Body of pancreas (tissue), 4 donors: ENCODE results near the gene S1PR2. TPM values are rescaled to one million over a fixed set of nuclear protein-coding genes. Genes with fewer than 3 reads are reported as not detected.
A peak's percentile ranks its signal among the peaks of the same experiment; 100 is the strongest.

ENCODE experiments used
- ATAC-seq: fragments of 150-250 bp; one replicate; pipeline ENCODE4 v1.9.1; 2016
- DNase-seq, 4 donors: peaks; one replicate each; pipeline ENCODE4 v3.0.0-alpha.2; 2019
- H3K27ac ChIP-seq, 4 donors: fragments of 200-600 bp; sonication (generic); 1 replicate in 3 of 4; 2 replicates in 1 of 4; pipeline versions ENCODE4 v1.5.1 to v1.6.1; 2016 to 2019; ENCODE audit warnings: mild to moderate bottlenecking in 1 of 4, mixed read lengths in 1 of 4, moderate library complexity in 1 of 4
- H3K27me3 ChIP-seq, 2 donors: fragments of 200-600 bp; sonication (generic); one replicate each; pipeline ENCODE4 v1.6.0; 2016; ENCODE audit warnings: mild to moderate bottlenecking in 1 of 2
- H3K36me3 ChIP-seq, 2 donors: fragments of 200-600 bp; sonication (generic); replicated peaks in 1 of 2; 2 replicates each; pipeline ENCODE4 v1.5.1; 2016; ENCODE audit warnings: low read depth in 2 of 2; ENCODE audit not compliant: insufficient read depth in 1 of 2
- H3K4me1 ChIP-seq: fragments of 200-600 bp; sonication (generic); one replicate; pipeline ENCODE4 v1.6.0; 2016
- H3K4me3 ChIP-seq, 2 donors: fragments of 200-600 bp; sonication (generic); 1 replicate in 1 of 2; 2 replicates in 1 of 2; pipeline ENCODE4 v1.5.1; 2016 to 2019
- H3K9me3 ChIP-seq, 3 donors: fragments of 200-600 bp; sonication (generic); 1 replicate in 2 of 3; 2 replicates in 1 of 3; pipeline ENCODE4 v1.5.1; 2016
- CTCF ChIP-seq, 7 experiments: fragments of 450-650 bp in 4 of 7; fragments of 200-600 bp in 3 of 7; sonication (generic) in 3 of 7; IDR thresholded peaks; one replicate each; pipeline ENCODE4 v1.5.1; 2016 to 2019; ENCODE audit warnings: antibody characterized with exemption in 7 of 7
- POLR2A ChIP-seq, 3 donors: fragments of 450-650 bp; IDR thresholded peaks; one replicate each; pipeline ENCODE4 v1.6.1; 2016; ENCODE audit warnings: antibody characterized with exemption in 3 of 3, mild to moderate bottlenecking in 2 of 3
- WGBS, 2 donors: methylation state at CpG; one replicate each; pipeline ENCODE4 v1.1.5; 2017; 5-methylcytosine and 5-hydroxymethylcytosine counted together
- intact Hi-C: fragments of 100-400 bp; cut with DNase I; formaldehyde crosslinking; loops from one replicate; pipeline ENCODE4 v1.15.1; 2023
- total RNA-seq, 2 donors: library from RNA; depleted of rRNA; stranded (reverse); fragments of >200 nt; gene quantifications; one replicate each; pipeline ENCODE4 v1.1.0, GENCODE V29; 2016

S1PR2 gene
- total RNA-seq, 2 donors from 2014 or later = 2.6 to 3.6 TPM

- H3K9me3 ChIP-seq = no peaks in the 10 kb centered on the region
- ATAC-seq (no peak), DNase-seq (no peak)
- peaks cover 20% of the 10 kb centered on the region for H3K4me1 ChIP-seq
- no peak for TF ChIP-seq POLR2A (IDR thresholded peaks at IDR 0.05)
- TF ChIP-seq CTCF (IDR thresholded peaks at IDR 0.05) = no peak
- intact Hi-C loops = loop anchor here (5.0 kb wide), 1 partner anchor 137 kb away; no protein-coding TSS in a partner anchor
- peaks cover 0 to 12% of the 10 kb centered on the region in 2 donors for H3K36me3 ChIP-seq
- H3K4me3 ChIP-seq = no peak overlapping the region
- no peaks in the 10 kb centered on the region for H3K27me3 ChIP-seq
- WGBS, 2 donors = 76 to 93% methylated on average over 2 of the region's 2 CpGs
- H3K27ac ChIP-seq = no peak overlapping the region
These were observed 24.2 kb upstream of the S1PR2 start for GRCh38 chr19:10255358-10255757.

- Histone ChIP-seq H3K36me3 (peaks cover 0 to 12% of the 10 kb centered on the region in 2 donors), H3K27me3 (no peaks in the 10 kb centered on the region), H3K27ac (no peak overlapping the region), H3K4me1 (peaks cover 22% of the 10 kb centered on the region), H3K4me3 (no peak overlapping the region), H3K9me3 (no peaks in the 10 kb centered on the region)
- DNase-seq (no peak), ATAC-seq (no peak)
- 90 to 97% methylated on average over 3 of the region's 3 CpGs for WGBS, 2 donors
- intact Hi-C loops = no loop called here
- TF ChIP-seq POLR2A (IDR thresholded peaks at IDR 0.05) (no peak), CTCF (IDR thresholded peaks at IDR 0.05) (no peak)
These were observed 23.1 kb upstream of the S1PR2 start for GRCh38 chr19:10254244-10254643.

GRCh38 chr19:10252707-10253106 lies 21.6 kb upstream of the S1PR2 start:
- ATAC-seq = no peak
- WGBS, 2 donors = 28 to 29% methylated on average over 7 to 8 of the region's 8 CpGs
- H3K9me3 ChIP-seq = no peaks in the 10 kb centered on the region
- intact Hi-C loops = no loop called here
- TF ChIP-seq CTCF (IDR thresholded peaks at IDR 0.05) (no peak), POLR2A (IDR thresholded peaks at IDR 0.05) (no peak)
- H3K36me3 ChIP-seq = peaks cover 0 to 6% of the 10 kb centered on the region in 2 donors
- no peak for DNase-seq
- peak overlapping the region; percentile 81 to 96 for H3K4me3 ChIP-seq
- peak overlapping the region; percentile 60 to 90 (median 72) for H3K27ac ChIP-seq
- H3K27me3 ChIP-seq = no peaks in the 10 kb centered on the region
- peaks cover 19% of the 10 kb centered on the region for H3K4me1 ChIP-seq

- WGBS, 2 donors = 0 to 1% methylated on average over 13 to 76 of the region's 77 CpGs
- intact Hi-C loops = no loop called here
- ATAC-seq = peak; percentile 99
- H3K9me3 ChIP-seq = no peaks in the 10 kb centered on the region
- TF ChIP-seq POLR2A (IDR thresholded peaks at IDR 0.05) (peak in 2 of 3 donors; percentile 60 to 68), CTCF (IDR thresholded peaks at IDR 0.05) (peak in 1 of 7 experiments; percentile 16)
- H3K4me1 ChIP-seq = peaks cover 19% of the 10 kb centered on the region
- H3K27me3 ChIP-seq = no peaks in the 10 kb centered on the region
- peak within 1 kb of the TSS; percentile 81 to 96 for H3K4me3 ChIP-seq
- DNase-seq = peak; percentile 96 to 99 (median 97)
- peak within 1 kb of the TSS; percentile 60 to 90 (median 72) for H3K27ac ChIP-seq
- H3K36me3 ChIP-seq = peaks cover 0 to 1% of the 10 kb centered on the region in 2 donors
These were observed 20.9 kb upstream of the S1PR2 start, which contains the start of gene MRPL4 for GRCh38 chr19:10251792-10252694. MRPL4 (plus strand) TSS chr19:10252214; CDS start chr19:10252254, 40 bp downstream.
